Eye (tissue), 1 donor: Measurements from ENCODE around the gene HNRNPA0.

Experiments
- DNase-seq: peaks from one replicate; pipeline ENCODE4 v3.0.0-alpha.2; 2015

The HNRNPA0 gene

DNA sequence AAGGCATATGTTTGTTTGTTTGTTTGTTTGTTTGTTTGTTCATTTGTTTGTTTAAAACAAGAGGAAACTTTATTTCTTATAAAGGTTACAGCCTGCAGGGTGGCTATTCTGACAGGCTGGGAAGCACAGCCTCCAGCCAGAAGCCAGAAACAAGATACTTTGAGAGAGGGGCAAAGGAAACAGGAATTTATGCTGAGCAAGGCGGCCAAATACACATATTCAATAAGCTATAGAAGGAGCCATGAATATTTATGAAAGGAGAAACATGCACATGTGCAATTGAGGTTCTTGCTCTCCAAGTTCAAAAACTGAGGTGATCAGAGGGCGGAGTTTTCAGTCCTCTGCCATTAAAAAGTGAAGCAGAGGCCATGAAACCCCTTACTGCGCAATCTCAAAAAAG lies 37.8 kb downstream of the HNRNPA0 start:
- DNase-seq, result no peak

DNA sequence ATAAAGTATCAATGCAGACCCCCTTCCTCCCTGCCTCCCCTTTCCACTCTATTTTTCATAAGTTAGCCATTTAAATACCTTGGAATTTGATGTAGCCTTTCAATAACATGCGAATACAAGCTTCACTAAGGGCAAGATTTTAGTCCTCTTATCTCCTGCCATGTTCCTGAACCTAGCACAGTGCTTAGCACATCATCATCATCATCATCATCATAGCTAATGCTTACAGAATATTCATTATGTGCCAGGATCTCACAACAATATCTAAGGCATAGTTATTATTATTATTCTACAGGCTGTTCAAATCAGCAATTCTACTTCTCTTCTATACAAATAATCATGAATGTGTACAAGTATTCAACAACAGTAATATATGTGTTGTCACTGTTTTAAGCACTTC lies 38.7 kb downstream of the HNRNPA0 start:
- no peak for DNase-seq

DNA sequence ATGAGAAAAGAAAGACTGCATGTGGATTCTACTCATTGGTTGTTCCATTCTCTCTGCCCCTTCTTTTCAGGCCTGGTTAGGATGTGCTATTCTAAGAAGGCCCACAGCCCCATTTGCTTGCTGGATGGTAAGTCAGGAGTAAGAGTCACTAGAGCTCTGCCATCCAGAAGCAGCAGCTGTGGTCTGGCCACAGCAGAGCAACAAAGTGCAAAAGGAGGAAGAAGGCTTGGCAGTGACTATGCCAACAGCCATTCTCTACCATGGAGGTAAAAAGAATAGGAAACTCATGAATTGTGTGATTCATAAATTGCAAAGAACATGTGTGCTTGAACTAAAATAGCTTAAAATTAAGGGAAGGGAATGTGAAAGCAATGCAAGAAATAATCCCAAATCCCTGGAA lies 39.2 kb downstream of the HNRNPA0 start:
- no peak for DNase-seq

DNA sequence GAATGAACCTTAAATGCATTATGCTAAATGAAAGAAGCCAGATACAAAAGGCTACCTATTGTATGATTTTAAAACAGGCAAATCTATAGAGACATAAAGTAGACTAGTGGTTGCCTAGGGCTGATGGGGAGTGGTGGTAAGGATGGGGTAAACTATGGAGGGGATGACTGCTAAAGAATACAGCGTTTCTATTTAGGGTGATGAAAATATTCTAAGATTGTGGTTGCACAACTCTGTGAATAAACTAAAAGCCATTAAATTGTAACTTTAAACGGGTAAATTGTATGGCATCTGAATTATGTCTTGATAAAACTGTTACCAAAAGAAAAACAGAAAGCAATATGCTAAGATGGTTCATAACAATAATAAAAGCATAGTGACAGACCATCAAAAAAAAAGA lies 39.7 kb downstream of the HNRNPA0 start:
- no peak for DNase-seq

DNA sequence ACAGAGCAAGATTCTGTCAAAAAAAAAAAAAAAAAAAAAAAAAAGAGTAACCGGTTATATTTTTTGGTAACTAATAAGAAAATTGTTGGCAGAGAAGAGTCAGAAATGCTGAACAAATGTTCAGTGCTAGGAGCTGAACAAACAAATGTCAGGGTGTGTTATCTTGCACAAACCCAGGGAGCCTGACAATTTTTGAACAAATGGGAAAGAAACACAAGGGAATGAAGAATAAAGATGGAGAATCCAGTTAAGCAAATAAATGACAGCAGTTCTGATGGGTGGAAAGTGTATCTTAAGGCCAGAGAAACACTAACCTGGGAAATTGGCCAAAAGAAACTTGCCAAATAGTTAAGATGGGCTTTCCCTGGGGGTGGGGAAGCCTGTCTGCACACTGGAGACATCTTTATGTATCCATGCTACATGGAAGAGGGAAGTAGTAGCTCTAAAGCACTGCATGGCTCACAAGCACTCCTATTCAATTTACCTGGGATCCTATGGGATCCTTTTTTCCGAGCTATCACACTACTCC lies 42.0 kb downstream of the HNRNPA0 start:
- no peak for DNase-seq

DNA sequence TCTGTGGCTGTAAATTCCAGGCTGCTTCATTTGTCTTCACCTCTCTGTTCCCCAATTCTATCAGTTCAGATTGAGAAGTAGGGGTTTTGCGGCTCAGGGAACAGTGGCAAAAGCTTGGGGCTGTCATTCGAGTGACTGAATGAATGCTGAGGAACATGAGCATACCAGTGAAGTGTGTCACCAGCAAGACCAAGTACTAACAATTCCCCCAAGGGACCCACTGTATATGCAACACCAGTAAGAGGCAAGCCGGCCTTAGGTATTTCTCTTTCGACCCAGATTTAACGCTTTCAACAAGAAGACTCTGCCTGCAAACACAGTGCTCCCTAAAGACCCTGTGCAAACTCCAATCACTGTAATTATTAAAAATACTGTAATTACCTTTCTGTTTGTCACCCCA lies 44.1 kb downstream of the HNRNPA0 start:
- no peak for DNase-seq

DNA sequence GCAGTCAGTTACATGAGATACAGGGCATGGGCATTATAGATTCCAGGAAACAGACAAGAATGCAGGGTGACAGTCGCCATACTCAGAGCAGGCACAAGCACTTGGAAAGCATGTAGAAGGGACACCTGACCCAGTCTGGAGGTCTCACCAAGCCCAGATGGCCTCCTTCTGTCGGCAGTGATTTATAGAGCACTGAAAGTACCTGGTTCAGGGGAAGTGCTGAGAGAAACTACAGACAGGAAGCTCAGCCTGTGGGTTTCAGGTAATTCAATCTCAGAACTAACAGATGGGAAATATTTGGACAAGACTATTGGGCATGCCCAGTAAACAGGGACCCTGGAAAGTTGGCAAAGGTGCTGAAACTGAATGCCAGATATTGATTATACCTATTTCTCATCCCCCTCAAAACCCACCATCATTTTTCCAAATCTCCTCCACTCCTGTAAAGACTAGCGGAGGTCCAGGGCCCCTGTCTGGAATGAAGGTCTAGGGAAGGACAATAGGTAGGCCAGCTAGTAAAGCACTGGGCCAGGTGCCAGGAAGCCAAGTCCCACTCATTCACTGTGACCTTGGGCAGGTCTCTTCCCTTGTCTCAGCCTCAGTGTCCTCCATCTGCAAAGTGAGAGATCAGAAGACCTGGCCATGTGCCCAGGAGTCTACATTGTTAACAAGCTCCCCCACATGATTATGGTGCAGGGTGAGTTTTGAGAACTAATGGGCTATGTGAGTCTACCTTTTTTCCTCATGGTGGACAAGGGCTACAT lies 45.2 kb downstream of the HNRNPA0 start:
- DNase-seq, result no peak

DNA sequence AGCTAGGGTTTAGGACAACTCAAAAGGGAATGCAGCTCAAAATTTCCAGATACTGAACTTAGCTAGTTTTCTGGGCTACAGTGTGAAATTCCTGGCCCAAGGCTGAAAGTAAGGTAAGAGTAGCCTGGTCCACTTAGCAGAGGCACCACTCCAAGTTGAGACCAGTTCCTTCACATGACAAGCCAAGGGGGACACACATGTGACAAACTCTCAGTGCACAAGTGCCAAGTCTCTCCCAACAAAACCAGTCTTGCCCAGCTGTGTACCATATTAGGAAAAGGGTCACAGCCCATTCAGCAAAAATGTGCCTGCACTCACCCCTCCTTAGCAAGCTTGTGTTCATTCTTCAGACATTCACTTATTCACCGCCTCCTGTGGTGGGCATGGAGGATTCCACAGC lies 46.1 kb downstream of the HNRNPA0 start:
- DNase-seq, result no peak

DNA sequence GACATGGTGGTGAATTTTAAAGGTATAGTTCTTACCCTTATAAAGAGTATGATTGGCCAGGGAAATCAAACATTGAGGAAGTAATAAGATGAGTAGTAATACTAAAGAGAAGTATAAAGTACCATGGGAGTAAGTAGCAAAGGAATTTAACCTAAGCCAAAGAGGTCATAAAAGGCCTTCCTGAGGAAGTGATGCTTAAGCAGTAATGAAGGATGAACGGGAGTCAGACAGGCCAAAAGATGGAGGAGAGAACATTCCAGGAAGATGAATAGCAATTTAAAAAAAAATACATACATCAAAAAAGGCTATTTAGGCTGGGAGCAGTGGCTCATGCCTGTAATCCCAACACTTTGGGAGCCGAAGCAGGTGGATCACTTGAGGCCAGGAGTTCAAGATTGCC lies 47.3 kb downstream of the HNRNPA0 start:
- DNase-seq, result no peak

DNA sequence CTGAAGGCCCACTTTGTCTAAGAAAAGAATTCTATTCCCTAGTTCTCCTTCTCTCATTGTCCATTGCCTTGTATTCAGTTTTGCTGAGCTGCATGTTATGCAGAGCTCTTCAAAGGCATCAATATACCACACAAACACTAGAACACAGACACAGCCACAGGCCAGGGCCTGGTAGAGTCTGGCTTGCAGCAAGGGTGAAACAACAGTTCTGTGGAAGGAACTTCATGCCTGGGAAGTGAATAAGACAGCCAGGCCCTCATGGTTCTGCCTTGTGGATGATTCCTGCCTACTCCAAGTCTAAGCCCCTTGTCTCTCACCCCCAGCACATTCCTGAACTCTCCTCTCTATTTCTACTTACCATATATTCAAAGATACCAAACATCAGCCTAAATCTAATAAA lies 49.1 kb downstream of the HNRNPA0 start:
- no peak for DNase-seq

DNA sequence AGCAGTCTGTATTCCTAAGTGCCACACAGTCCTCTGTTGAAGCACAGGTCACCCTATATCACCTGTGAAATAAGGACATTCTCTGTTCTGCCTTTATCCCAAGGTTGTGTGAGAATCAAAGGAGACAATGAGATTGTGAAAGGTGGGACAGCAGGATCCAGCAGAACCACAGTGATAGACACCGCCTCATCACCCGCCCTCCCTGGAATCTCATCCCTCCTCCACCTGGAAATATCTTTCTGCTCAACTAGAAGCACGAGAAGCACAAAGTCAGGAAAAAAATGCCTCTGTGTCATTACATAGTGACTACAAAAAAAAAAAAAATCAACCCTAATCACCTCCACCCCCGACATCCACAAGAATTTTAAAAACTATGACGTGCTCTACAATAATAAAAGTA lies 50.6 kb downstream of the HNRNPA0 start:
- no peak for DNase-seq

DNA sequence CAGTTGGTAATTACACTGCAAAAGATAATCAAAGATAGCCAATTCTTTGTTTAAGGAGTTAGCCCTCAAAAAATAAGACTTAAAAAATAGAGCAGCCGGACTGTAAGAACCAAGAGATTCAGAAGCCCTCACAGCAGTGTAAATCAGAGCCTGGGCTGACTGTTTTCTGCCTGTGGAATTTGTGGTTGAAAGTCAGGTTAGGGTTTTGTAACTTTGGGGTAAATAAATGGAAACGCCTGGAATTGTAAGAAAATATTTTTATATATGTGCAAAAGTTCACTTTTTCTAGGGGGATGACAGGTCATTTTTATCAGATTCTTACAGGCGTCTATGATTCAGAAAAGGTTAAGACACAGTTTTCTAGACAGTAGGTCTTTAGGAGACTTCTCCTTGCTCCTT lies 53.9 kb downstream of the HNRNPA0 start:
- no peak for DNase-seq

DNA sequence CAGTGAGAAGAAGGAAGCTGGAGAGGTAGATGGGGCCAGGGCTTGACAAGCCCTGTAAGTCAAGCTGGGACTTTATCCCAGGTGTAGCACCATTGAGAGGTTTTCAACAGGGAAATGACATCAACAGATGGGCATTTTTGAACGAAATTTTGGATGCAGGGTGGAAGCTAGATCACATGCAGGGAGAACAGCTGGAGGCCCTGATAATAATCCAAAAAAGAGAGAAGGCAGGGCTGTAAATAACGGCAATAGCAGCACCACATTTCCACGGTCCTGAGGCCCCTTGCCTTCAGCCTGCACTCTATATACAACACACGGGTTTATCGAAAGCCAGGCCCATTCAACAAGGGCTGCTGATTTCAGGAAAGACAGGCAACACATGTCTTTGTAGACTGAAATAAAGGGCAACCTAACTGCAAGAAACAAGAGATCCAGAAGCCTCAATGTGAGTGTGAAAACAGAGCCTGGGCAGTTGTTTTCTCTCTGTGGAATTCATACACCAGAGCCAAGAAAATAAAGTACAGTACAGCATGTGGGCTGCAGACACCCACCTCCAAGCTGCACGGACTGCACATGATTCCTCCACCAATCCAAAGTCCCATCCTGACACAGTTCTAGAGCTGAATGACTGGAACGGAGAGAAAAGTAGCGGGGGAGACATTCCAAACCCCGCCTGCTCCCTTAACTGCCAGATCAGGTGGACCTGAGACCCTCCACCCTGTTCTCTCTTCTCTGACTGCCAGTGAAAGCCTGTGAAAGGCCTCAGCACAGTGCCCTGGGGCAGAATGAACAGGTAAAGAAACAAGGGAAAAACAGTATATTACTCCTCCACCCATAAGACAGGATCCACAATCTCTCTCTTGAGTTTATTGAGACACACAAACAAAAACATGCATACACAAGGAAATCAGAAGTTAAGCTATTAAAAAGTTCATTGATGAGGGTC lies 54.6 kb downstream of the HNRNPA0 start:
- peak; percentile 8 for DNase-seq

DNA sequence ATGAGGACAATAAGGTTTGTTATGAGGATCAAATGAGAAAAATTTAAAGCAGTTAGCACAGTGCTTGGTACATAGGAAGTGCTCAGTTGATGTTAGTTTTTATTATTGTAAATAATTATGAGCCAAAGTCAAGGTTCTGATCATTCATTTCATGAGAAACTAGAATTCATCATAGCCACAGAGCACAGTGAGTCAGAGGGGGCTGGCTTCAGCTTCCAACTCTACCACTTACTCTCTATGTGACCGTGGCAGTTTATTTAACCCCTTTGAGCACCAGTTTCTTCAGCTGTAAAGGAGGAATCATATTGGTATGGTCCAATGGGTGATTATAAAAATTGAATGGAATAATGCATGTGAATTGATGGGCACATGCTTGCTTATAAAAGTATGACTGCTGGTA lies 57.7 kb downstream of the HNRNPA0 start:
- no peak for DNase-seq

DNA sequence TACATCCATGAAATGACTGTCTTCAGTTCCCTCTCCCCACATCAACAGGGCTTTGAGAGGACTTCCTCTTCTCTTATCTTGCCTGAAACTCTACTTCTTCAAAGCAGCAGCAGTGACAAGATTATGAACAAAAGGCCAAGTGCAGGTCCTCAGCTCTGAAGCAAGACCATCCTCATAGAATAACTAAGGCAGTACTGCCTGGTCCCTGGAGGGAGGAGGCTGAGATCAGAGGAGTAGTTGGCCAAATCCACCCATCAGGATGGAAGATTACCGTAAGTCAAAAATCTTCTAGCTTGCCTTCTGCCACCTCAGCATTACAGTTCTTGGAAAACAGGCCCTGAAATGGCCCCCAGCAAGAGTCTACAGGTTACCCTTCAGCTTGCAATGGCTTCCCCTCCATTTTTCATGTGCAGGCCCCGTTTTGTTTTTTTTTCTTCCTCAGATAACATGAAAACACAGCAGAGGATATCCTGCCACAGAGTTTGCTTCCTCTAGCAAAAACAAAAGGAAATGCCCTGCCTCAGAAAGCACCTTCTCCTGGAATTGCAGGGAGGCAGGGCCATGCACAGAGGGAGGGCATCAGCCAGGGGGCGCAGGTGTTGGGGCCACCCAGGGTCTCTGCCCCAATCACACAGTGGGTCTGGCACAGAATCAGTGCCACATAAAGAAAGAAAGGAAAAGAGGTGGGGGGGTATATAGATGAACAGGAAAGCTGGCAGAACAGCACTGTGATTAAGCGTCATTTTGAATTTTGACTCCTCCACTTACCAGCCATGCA lies 58.3 kb downstream of the HNRNPA0 start:
- no peak for DNase-seq
